ENCODE data around the gene FMN1. TPM values are rescaled to one million over a fixed set of nuclear protein-coding genes. Genes with fewer than 3 reads are reported as not detected.

Gene FMN1
- total and polyA plus RNA-seq, 2 experiments from 2014 or later: 0.93 to 2.2 TPM

- no peaks in the 10 kb centered on the region for H4K20me1 ChIP-seq (ENCODE audit: insufficient read depth)
- H3K4me2 ChIP-seq (ENCODE audit: unreplicated experiment): no peak overlapping the region
- no peak for DNase-seq
- peaks cover 14% of the 10 kb centered on the region; the same call in 1 of the 2 replicates for H3K4me1 ChIP-seq (ENCODE audit: insufficient read depth)
- no peaks in the 10 kb centered on the region for H3K9me2 ChIP-seq (ENCODE audit: insufficient read depth)
- H3K9ac ChIP-seq: no peak overlapping the region
- no peaks in the 10 kb centered on the region for H3K9me3 ChIP-seq (ENCODE audit: low read depth)
- no peak for TF ChIP-seq EZH2phosphoT487 (IDR thresholded peaks at IDR 0.05; ENCODE audit: insufficient read depth, low read depth)
- TF ChIP-seq EZH2 (IDR thresholded peaks at IDR 0.05; ENCODE audit: insufficient read depth, poor library complexity, severe bottlenecking): no peak
- in situ Hi-C loops (cut with MboI): no loop called here
- 62 to 67% methylated on average over 6 of the region's 6 CpGs for WGBS, 2 experiments (ENCODE audit: low coverage in 1 of 2, low lambda C conversion rate in 2 of 2, missing lambda C conversion rate in 2 of 2)
- no peak overlapping the region for H2AFZ ChIP-seq
- H3K79me2 ChIP-seq (ENCODE audit: insufficient read depth): no peaks in the 10 kb centered on the region
- no peaks in the 10 kb centered on the region for H3F3A ChIP-seq (ENCODE audit: insufficient read depth)
- H3K36me3 ChIP-seq (ENCODE audit: low read depth): no peaks in the 10 kb centered on the region
- no peak overlapping the region for H3K4me3 ChIP-seq
- no peaks in the 10 kb centered on the region for H3K27me3 ChIP-seq (replicated peaks; ENCODE audit: insufficient read depth)
- H3K27ac ChIP-seq: no peak overlapping the region
Measured at GRCh38 chr15:33083232-33084081, 111.1 kb downstream of the FMN1 start.

GRCh38 chr15:33080006-33080405, 114.5 kb downstream of the FMN1 start:
- Histone ChIP-seq H3K9ac (no peak overlapping the region), H3K4me3 (no peak overlapping the region), H3K36me3 (ENCODE audit: low read depth) (no peaks in the 10 kb centered on the region), H3K4me1 (ENCODE audit: insufficient read depth) (peaks cover 8% of the 10 kb centered on the region; the same call in 1 of the 2 replicates), H3K79me2 (ENCODE audit: insufficient read depth) (no peaks in the 10 kb centered on the region), H4K20me1 (ENCODE audit: insufficient read depth) (no peaks in the 10 kb centered on the region), H3F3A (ENCODE audit: insufficient read depth) (no peaks in the 10 kb centered on the region), H3K9me2 (ENCODE audit: insufficient read depth) (no peaks in the 10 kb centered on the region), H3K4me2 (ENCODE audit: unreplicated experiment) (no peak overlapping the region), H3K9me3 (ENCODE audit: low read depth) (no peaks in the 10 kb centered on the region), H3K27me3 (replicated peaks; ENCODE audit: insufficient read depth) (peaks cover 12% of the 10 kb centered on the region; the same call in 1 of the 2 replicates), H3K27ac (no peak overlapping the region), H2AFZ (no peak overlapping the region)
- 69 to 70% methylated on average over 4 of the region's 4 CpGs for WGBS, 2 experiments (ENCODE audit: low coverage in 1 of 2, low lambda C conversion rate in 2 of 2, missing lambda C conversion rate in 2 of 2)
- no peak for TF ChIP-seq EZH2 (IDR thresholded peaks at IDR 0.05; ENCODE audit: insufficient read depth, poor library complexity, severe bottlenecking)
- TF ChIP-seq EZH2phosphoT487 (IDR thresholded peaks at IDR 0.05; ENCODE audit: insufficient read depth, low read depth): no peak
- in situ Hi-C loops (cut with MboI): no loop called here
- no peak for DNase-seq

GRCh38 chr15:33078607-33079006, 115.9 kb downstream of the FMN1 start:
- H2AFZ ChIP-seq: no peak overlapping the region
- no peaks in the 10 kb centered on the region for H3K9me2 ChIP-seq (ENCODE audit: insufficient read depth)
- no peaks in the 10 kb centered on the region for H3K79me2 ChIP-seq (ENCODE audit: insufficient read depth)
- no peak overlapping the region for H3K4me3 ChIP-seq
- WGBS, 2 experiments (ENCODE audit: low coverage in 1 of 2, low lambda C conversion rate in 2 of 2, missing lambda C conversion rate in 2 of 2): 94 to 100% methylated on average over 2 of the region's 2 CpGs
- H3K27ac ChIP-seq: no peak overlapping the region
- no peak overlapping the region for H3K4me2 ChIP-seq (ENCODE audit: unreplicated experiment)
- H3K27me3 ChIP-seq (replicated peaks; ENCODE audit: insufficient read depth): peaks cover 12% of the 10 kb centered on the region; the same call in 1 of the 2 replicates
- H3K9ac ChIP-seq: no peak overlapping the region
- 0 out of 2 replicates have a peak, but pooled peaks cover 3% of the 10 kb centered on the region for H3K4me1 ChIP-seq (ENCODE audit: insufficient read depth)
- DNase-seq: no peak
- H3F3A ChIP-seq (ENCODE audit: insufficient read depth): no peaks in the 10 kb centered on the region
- H4K20me1 ChIP-seq (ENCODE audit: insufficient read depth): no peaks in the 10 kb centered on the region
- in situ Hi-C loops (cut with MboI): no loop called here
- no peaks in the 10 kb centered on the region for H3K36me3 ChIP-seq (ENCODE audit: low read depth)
- no peaks in the 10 kb centered on the region for H3K9me3 ChIP-seq (ENCODE audit: low read depth)
- TF ChIP-seq EZH2phosphoT487 (IDR thresholded peaks at IDR 0.05; ENCODE audit: insufficient read depth, low read depth) (no peak), EZH2 (IDR thresholded peaks at IDR 0.05; ENCODE audit: insufficient read depth, poor library complexity, severe bottlenecking) (no peak)

GRCh38 chr15:33076937-33077336, 117.6 kb downstream of the FMN1 start:
- Histone ChIP-seq H3K36me3 (ENCODE audit: low read depth) (no peaks in the 10 kb centered on the region), H3F3A (ENCODE audit: insufficient read depth) (no peaks in the 10 kb centered on the region), H3K4me3 (no peak overlapping the region), H3K27me3 (replicated peaks; ENCODE audit: insufficient read depth) (peaks cover 13% of the 10 kb centered on the region; the same call in 1 of the 2 replicates), H3K79me2 (ENCODE audit: insufficient read depth) (no peaks in the 10 kb centered on the region), H3K9me2 (ENCODE audit: insufficient read depth) (no peaks in the 10 kb centered on the region), H3K27ac (no peak overlapping the region), H3K9ac (no peak overlapping the region), H4K20me1 (ENCODE audit: insufficient read depth) (no peaks in the 10 kb centered on the region), H3K9me3 (ENCODE audit: low read depth) (no peaks in the 10 kb centered on the region), H3K4me1 (ENCODE audit: insufficient read depth) (no peaks in the 10 kb centered on the region), H3K4me2 (ENCODE audit: unreplicated experiment) (no peak overlapping the region), H2AFZ (no peak overlapping the region)
- no peak for DNase-seq
- 66 to 72% methylated on average over 7 of the region's 7 CpGs for WGBS, 2 experiments (ENCODE audit: low coverage in 1 of 2, low lambda C conversion rate in 2 of 2, missing lambda C conversion rate in 2 of 2)
- in situ Hi-C loops (cut with MboI): no loop called here
- TF ChIP-seq EZH2 (IDR thresholded peaks at IDR 0.05; ENCODE audit: insufficient read depth, poor library complexity, severe bottlenecking): no peak
- TF ChIP-seq EZH2phosphoT487 (IDR thresholded peaks at IDR 0.05; ENCODE audit: insufficient read depth, low read depth): no peak
